Measurements from ENCODE around the gene DOCK7. TPM values are rescaled to one million over a fixed set of nuclear protein-coding genes. Genes with fewer than 3 reads are reported as not detected.

DOCK7 gene
- total and polyA plus RNA-seq, 2 of the 8 experiments (the other 6 are each of a cell fraction or from before 2014, with no cell fraction given) = 10.2 to 33.7 TPM

DNA sequence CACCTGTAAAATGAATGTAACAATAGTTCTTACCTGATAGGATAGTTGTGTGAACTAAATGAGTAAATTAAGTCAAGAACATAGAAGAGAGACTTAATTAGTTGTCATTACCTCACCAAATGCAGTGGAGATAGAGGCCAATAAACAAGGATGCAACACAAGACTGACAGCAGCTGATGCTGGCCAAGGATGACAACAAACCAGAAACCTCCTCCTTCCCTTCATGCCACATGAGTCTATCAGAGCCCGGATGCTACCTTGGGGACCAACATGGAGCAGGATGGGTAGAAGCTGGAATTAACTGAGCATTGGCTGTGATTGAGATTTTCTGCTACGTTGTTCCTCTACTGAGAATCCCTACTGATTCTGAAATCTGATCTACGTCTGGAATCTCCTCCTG is 281.6 kb downstream of the DOCK7 start (continued):
- TF ChIP-seq, protein P1, sequence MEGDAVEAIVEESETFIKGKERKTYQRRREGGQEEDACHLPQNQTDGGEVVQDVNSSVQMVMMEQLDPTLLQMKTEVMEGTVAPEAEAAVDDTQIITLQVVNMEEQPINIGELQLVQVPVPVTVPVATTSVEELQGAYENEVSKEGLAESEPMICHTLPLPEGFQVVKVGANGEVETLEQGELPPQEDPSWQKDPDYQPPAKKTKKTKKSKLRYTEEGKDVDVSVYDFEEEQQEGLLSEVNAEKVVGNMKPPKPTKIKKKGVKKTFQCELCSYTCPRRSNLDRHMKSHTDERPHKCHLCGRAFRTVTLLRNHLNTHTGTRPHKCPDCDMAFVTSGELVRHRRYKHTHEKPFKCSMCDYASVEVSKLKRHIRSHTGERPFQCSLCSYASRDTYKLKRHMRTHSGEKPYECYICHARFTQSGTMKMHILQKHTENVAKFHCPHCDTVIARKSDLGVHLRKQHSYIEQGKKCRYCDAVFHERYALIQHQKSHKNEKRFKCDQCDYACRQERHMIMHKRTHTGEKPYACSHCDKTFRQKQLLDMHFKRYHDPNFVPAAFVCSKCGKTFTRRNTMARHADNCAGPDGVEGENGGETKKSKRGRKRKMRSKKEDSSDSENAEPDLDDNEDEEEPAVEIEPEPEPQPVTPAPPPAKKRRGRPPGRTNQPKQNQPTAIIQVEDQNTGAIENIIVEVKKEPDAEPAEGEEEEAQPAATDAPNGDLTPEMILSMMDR (IDR thresholded peaks at IDR 0.05; ENCODE audit: control extremely low read depth in 1 of 3, insufficient read depth in 1 of 3, low read depth in 1 of 3, low read length in 3 of 3) = no peak
- no peak for TF ChIP-seq POU5F1 (IDR thresholded peaks at IDR 0.05; ENCODE audit: low read depth, low read length)
- TF ChIP-seq CEBPB (IDR thresholded peaks at IDR 0.05; ENCODE audit: low read depth, low read length) = no peak
- TF ChIP-seq MAFK (IDR thresholded peaks at IDR 0.05; ENCODE audit: low read depth, low read length) = no peak

Measured in H1 (cell line).